Muscle of back (tissue), 11 donors: Measurements from ENCODE around the gene GOLGA8K. TPM values are rescaled to one million over a fixed set of nuclear protein-coding genes. Genes with fewer than 3 reads are reported as not detected.
"Not testable (repeated sequence)": the region's sequence is repeated elsewhere in the genome, so short reads cannot be mapped to it uniquely, and the experiment has no call there.

Source experiments
- DNase-seq, 3 donors: peaks; one replicate each; pipeline versions ENCODE4 v3.0.0 to v3.0.0-alpha.2; 2013
- polyA plus RNA-seq, 10 donors: library from polyadenylated mRNA; unstranded; fragments of 120-200 nt; gene quantifications; one replicate each; pipeline ENCODE4 v1.2.1, GENCODE V29; 2013; ENCODE audit not compliant: insufficient read length in 10 of 10

Gene GOLGA8K
- polyA plus RNA-seq, 10 donors, result 0.54 to 3.9 (median 0.86) TPM

DNA sequence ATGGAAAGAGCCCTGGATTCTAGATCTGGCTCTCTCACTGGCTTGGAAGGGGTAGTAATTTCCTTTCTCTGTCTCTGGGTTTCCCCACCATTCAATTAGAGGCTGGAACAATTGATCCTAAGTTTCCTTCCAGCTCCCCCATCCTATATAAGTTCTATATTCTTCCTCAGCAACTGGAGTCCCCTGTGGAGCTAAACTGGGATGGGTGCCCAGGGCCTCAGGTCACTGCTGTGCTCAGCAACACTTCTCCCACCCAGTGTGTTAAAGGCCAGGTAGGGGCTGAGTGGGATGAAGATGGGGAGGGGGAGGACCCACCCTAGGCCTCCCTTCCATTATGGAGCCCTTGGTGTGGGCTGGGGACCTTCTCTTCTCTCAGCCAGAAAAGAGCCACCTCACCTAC, 46.2 kb downstream of the GOLGA8K start:
- DNase-seq, result not testable (repeated sequence)

DNA sequence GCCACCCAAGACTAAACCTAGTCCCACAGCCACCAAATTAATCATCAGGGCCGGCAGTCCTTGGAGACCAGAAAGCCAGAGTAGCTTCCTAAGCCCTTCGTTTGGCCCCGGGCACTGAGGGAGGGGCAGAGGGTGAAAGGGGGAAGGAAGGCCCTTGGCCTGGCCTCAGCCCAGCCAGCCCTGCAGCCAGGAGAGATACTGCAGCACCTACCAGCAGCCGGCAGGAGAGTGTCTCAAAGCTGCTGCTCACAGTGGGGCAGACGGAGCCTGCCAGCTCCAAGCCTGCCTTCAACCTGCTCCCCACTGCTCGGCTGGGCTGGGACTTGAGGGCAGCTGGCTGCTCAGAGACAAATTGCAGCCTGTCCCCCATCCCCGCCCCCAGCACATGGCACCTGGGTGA, 50.3 kb downstream of the GOLGA8K start:
- DNase-seq, result not testable (repeated sequence)

DNA sequence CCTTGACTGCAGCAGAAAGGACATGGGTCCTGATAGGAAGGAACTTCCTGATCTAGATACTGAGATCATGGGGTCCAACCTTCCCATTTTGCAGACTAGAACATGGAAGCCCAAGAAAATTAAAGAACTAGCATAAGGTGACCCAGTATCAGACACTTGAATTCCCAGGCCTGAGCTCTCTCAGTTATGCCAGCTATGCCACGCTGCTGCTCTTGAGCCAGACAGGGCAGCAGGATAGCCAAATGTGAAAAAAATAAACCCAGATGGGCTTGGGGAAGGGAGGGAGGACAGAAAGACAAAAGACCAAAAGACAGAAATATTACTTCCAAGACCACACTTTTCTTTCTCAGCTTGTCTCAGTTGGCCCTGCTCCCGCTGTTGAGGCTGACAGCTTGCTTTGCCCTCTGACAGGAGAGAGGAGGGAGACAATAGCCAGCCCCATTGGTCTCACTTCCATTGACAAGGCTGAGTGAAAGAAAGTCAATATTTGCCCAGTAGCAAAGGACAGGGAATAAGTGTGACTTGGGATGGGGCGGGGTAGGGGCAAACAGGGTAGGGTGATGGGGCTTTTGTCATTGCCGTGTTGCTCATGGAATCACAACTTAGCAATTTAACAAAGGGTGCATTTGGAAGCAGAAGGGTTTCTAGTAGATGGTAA, 52.4 kb downstream of the GOLGA8K start:
- not testable (repeated sequence) for DNase-seq

DNA sequence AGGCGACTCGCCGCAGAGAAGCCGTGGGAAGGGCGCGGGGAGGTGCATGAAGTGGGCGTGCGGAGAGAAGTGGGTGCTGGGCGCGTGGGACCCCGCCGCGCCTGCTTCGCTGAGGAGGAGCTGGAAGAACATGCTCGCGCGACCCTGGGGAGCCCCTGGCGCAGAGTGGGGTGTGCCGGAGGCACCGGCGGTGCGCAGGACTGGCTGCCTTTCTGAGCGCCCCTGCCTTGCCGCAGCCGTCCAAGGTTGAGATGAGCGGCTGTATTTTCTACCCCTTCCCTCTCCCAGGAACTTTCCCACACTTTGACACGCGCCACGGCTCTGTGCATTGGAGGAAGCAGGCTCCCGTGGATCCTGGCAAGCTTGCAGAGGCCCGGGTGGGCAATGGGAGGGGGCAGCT, 56.1 kb downstream of the GOLGA8K start:
- not testable (repeated sequence) for DNase-seq

DNA sequence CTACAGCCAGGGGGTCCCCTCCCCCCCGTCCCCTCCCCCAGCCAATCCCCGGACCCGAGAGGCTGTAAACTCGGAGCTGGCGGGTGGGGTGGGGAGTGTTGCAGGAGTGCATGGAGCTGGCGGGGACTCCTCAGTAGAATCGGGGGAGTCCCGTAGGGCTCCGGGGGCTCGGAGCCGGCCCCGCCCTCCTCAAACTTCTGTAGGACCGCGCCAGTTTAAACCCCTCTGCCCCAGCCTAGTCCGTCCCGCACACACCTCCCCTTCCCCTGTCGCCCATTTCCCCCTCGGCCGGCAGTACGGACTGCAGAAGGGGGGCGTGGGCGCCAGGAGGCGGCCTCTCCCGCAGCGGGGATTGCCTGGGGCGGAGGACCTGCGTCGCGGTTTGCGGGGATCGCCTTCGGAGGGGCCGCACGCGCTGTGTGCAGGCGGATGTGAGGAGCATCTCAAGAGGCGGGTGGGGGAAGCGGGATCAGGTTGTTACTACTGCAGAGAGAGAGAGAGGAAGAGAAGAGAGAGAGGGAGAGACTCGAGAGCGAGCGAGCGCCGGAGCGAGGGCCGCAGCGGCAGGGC, 57.0 kb downstream of the GOLGA8K start:
- DNase-seq, result not testable (repeated sequence)

DNA sequence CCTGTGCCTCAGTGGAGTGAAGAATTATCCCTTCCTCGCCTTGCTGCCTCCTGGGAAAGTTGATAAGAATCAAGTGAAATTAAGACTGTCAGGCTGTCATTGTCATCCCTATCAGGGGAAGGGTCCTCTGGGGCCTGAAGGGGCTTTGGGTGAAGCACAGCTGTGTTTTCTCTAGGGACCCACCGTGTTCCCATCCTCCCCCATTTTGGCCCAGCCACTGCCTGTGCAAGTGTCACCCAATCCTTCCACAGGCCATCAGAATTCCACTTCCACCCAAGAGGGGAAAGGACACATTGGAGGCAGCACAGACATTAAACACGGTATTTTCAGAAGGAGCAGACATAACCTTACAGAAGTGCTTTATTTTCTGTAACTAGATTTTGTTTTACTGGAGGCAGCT, 59.2 kb downstream of the GOLGA8K start:
- not testable (repeated sequence) for DNase-seq

Other genes starting within 250 kb of the GOLGA8K start
- under 1 TPM in 4 of 10 donors, not detected in 6; 0.22 to 0.92 (median 0.41) TPM for gene GOLGA8O, start 52.3 kb upstream of the GOLGA8K start, polyA plus RNA-seq
- gene GOLGA8N, start 190.2 kb upstream of the GOLGA8K start, polyA plus RNA-seq, result 10 to 100 TPM in 8 of 10 donors, 1 to 10 TPM in 2; 8.7 to 31.2 (median 14.3) TPM
- 10 to 100 TPM; 12.5 to 29.2 (median 16.4) TPM for gene ARHGAP11A, start 212.2 kb upstream of the GOLGA8K start, polyA plus RNA-seq
- gene SCG5, start 238.4 kb upstream of the GOLGA8K start, polyA plus RNA-seq, result 10 to 100 TPM in 9 of 10 donors, 1 to 10 TPM in 1; 8.4 to 22.0 (median 16.0) TPM